BE2C (cell line): Measurements from ENCODE around the gene POU6F2.

Source experiments
- DNase-seq: peaks from one replicate; pipeline ENCODE4 v3.0.0-alpha.2; 2020
- H3K27me3 ChIP-seq: fragments of 250-450 bp; sonication (Bioruptor Pico); 2 replicates; pipeline ENCODE4 v1.5.1; 2020; ENCODE audit warnings: mild to moderate bottlenecking
- H3K36me3 ChIP-seq: fragments of 250-450 bp; sonication (Bioruptor Pico); 2 replicates; pipeline ENCODE4 v1.5.1; 2020; ENCODE audit warnings: mild to moderate bottlenecking
- H3K4me1 ChIP-seq: fragments of 250-450 bp; sonication (Bioruptor Pico); 2 replicates; pipeline ENCODE4 v1.5.1; 2020
- H3K4me3 ChIP-seq: 2 replicates; pipeline ENCODE4 v1.5.1; 2011; ENCODE audit warnings: low read depth, low read length
- H3K9me3 ChIP-seq: fragments of 250-450 bp; sonication (Bioruptor Pico); 2 replicates; pipeline ENCODE4 v1.5.1; 2020
- CTCF ChIP-seq: IDR thresholded peaks from 2 replicates; pipeline ENCODE4 v1.5.1; 2012; ENCODE audit warnings: mild to moderate bottlenecking, low read depth, low read length

The POU6F2 gene

GRCh38 chr7:38950309-38950708 is 27.4 kb upstream of the POU6F2 start:
- Histone ChIP-seq H3K9me3 (no peaks in the 10 kb centered on the region), H3K4me3 (no peak overlapping the region), H3K4me1 (no peaks in the 10 kb centered on the region), H3K27me3 (peaks cover 19% of the 10 kb centered on the region), H3K36me3 (no peaks in the 10 kb centered on the region)
- no peak for DNase-seq
- TF ChIP-seq CTCF: no peak

- Histone ChIP-seq H3K36me3 (no peaks in the 10 kb centered on the region), H3K4me3 (no peak overlapping the region), H3K27me3 (peaks cover 22% of the 10 kb centered on the region), H3K9me3 (no peaks in the 10 kb centered on the region), H3K4me1 (no peaks in the 10 kb centered on the region)
- TF ChIP-seq CTCF: no peak
- no peak for DNase-seq
Measured at GRCh38 chr7:38951213-38951612, 26.5 kb upstream of the POU6F2 start.

- Histone ChIP-seq H3K4me3 (no peak overlapping the region), H3K27me3 (peaks cover 16% of the 10 kb centered on the region), H3K4me1 (no peaks in the 10 kb centered on the region), H3K36me3 (no peaks in the 10 kb centered on the region), H3K9me3 (no peaks in the 10 kb centered on the region)
- no peak for TF ChIP-seq CTCF
- no peak for DNase-seq
Measured at GRCh38 chr7:38953227-38953626, 24.5 kb upstream of the POU6F2 start.

- TF ChIP-seq CTCF: no peak
Measured at GRCh38 chr7:38953971-38954370, 23.7 kb upstream of the POU6F2 start.

GRCh38 chr7:38955892-38956291 is 21.8 kb upstream of the POU6F2 start:
- no peak for TF ChIP-seq CTCF
- Histone ChIP-seq H3K9me3 (no peaks in the 10 kb centered on the region), H3K4me3 (no peak overlapping the region), H3K36me3 (no peaks in the 10 kb centered on the region), H3K4me1 (no peaks in the 10 kb centered on the region), H3K27me3 (peaks cover 10% of the 10 kb centered on the region)
- no peak for DNase-seq

More at GRCh38 chr7:38953971-38954370, 23.7 kb upstream of the POU6F2 start:
- no peaks in the 10 kb centered on the region for H3K36me3 ChIP-seq
- peaks cover 14% of the 10 kb centered on the region for H3K27me3 ChIP-seq
- DNase-seq: no peak
- no peak overlapping the region for H3K4me3 ChIP-seq
- no peaks in the 10 kb centered on the region for H3K4me1 ChIP-seq
- no peaks in the 10 kb centered on the region for H3K9me3 ChIP-seq

- H3K9me3 ChIP-seq: no peaks in the 10 kb centered on the region
- H3K4me3 ChIP-seq: no peak overlapping the region
- no peaks in the 10 kb centered on the region; the same call in 1 of the 2 replicates for H3K27me3 ChIP-seq
- DNase-seq: no peak
- no peaks in the 10 kb centered on the region for H3K4me1 ChIP-seq
- no peak for TF ChIP-seq CTCF
- no peaks in the 10 kb centered on the region for H3K36me3 ChIP-seq
Measured at GRCh38 chr7:38962028-38962427, 15.7 kb upstream of the POU6F2 start.
